Progenitor cell of endocrine pancreas (in vitro differentiated cells): ENCODE data around the gene CCDC126. TPM values are rescaled to one million over a fixed set of nuclear protein-coding genes. Genes with fewer than 3 reads are reported as not detected.

ENCODE experiments used
- DNase-seq: peaks from one replicate; pipeline ENCODE4 v3.0.0; 2021; ENCODE audit warnings: low spot score; ENCODE audit not compliant: unreplicated experiment
- H3K27ac Mint-ChIP-seq: 2 replicates; pipeline ENCODE4 v1.8.0; 2021; ENCODE audit warnings: mild to moderate bottlenecking, moderate library complexity, mixed read lengths
- H3K27me3 Mint-ChIP-seq: 2 replicates; pipeline ENCODE4 v1.8.0; 2021; ENCODE audit warnings: mixed read lengths
- H3K36me3 Mint-ChIP-seq: 2 replicates; pipeline ENCODE4 v1.8.0; 2022; ENCODE audit warnings: mixed read lengths; ENCODE audit not compliant: insufficient read depth
- H3K4me1 Mint-ChIP-seq: 2 replicates; pipeline ENCODE4 v1.8.0; 2021; ENCODE audit warnings: low read depth, mixed read lengths
- H3K4me3 Mint-ChIP-seq: 2 replicates; pipeline ENCODE4 v1.8.0; 2021; ENCODE audit warnings: low read depth, mild to moderate bottlenecking, moderate library complexity, mixed read lengths
- H3K9me3 Mint-ChIP-seq: 2 replicates; pipeline ENCODE4 v1.8.0; 2021; ENCODE audit warnings: low read depth, mixed read lengths
- CTCF ChIP-seq: fragments of 200-600 bp; sonication (generic); IDR thresholded peaks from one replicate; pipeline ENCODE4 v1.5.0; 2021; ENCODE audit warnings: antibody characterized with exemption, mild to moderate bottlenecking; ENCODE audit not compliant: unreplicated experiment
- total RNA-seq: library from RNA; stranded (reverse); gene quantifications from 2 replicates; pipeline ENCODE4 v1.2.1, GENCODE V29; 2021

The CCDC126 gene
- total RNA-seq, 1 donor from 2014 or later, result 21.3 TPM

- peak overlapping the region; percentile 19 for H3K4me3 Mint-ChIP-seq
- no peak for TF ChIP-seq CTCF
- no peak for DNase-seq
- peak overlapping the region; percentile 91 for H3K27ac Mint-ChIP-seq
- H3K27me3 Mint-ChIP-seq, result no peaks in the 10 kb centered on the region
- H3K9me3 Mint-ChIP-seq, result no peaks in the 10 kb centered on the region
- peaks cover 13% of the 10 kb centered on the region for H3K36me3 Mint-ChIP-seq
- peaks cover 21% of the 10 kb centered on the region for H3K4me1 Mint-ChIP-seq
These were observed 88.5 kb downstream of the CCDC126 start for GRCh38 chr7:23685731-23686130.

GRCh38 chr7:23687011-23687410 lies 89.8 kb downstream of the CCDC126 start:
- DNase-seq, result no peak
- H3K27ac Mint-ChIP-seq, result peak overlapping the region; percentile 59
- H3K36me3 Mint-ChIP-seq, result peaks cover 19% of the 10 kb centered on the region
- H3K9me3 Mint-ChIP-seq, result no peaks in the 10 kb centered on the region
- peaks cover 19% of the 10 kb centered on the region for H3K4me1 Mint-ChIP-seq
- H3K27me3 Mint-ChIP-seq, result no peaks in the 10 kb centered on the region
- no peak overlapping the region for H3K4me3 Mint-ChIP-seq
- TF ChIP-seq CTCF, result no peak

- no peak for DNase-seq
- H3K9me3 Mint-ChIP-seq, result no peaks in the 10 kb centered on the region
- no peak overlapping the region for H3K27ac Mint-ChIP-seq
- no peaks in the 10 kb centered on the region for H3K27me3 Mint-ChIP-seq
- H3K4me1 Mint-ChIP-seq, result peaks cover 13% of the 10 kb centered on the region
- TF ChIP-seq CTCF, result no peak
- no peak overlapping the region for H3K4me3 Mint-ChIP-seq
- peaks cover 30% of the 10 kb centered on the region for H3K36me3 Mint-ChIP-seq
These were observed 92.0 kb downstream of the CCDC126 start for GRCh38 chr7:23689165-23689564.

GRCh38 chr7:23691320-23691719 lies 94.1 kb downstream of the CCDC126 start:
- DNase-seq, result no peak
- no peaks in the 10 kb centered on the region for H3K27me3 Mint-ChIP-seq
- TF ChIP-seq CTCF, result no peak
- no peak overlapping the region for H3K4me3 Mint-ChIP-seq
- H3K4me1 Mint-ChIP-seq, result no peaks in the 10 kb centered on the region
- H3K27ac Mint-ChIP-seq, result peak overlapping the region; percentile 54
- peaks cover 32% of the 10 kb centered on the region for H3K36me3 Mint-ChIP-seq
- H3K9me3 Mint-ChIP-seq, result no peaks in the 10 kb centered on the region

GRCh38 chr7:23693224-23693623 lies 96.0 kb downstream of the CCDC126 start:
- H3K9me3 Mint-ChIP-seq, result no peaks in the 10 kb centered on the region
- H3K4me1 Mint-ChIP-seq, result no peaks in the 10 kb centered on the region
- peaks cover 34% of the 10 kb centered on the region for H3K36me3 Mint-ChIP-seq
- H3K27ac Mint-ChIP-seq, result no peak overlapping the region
- no peak for TF ChIP-seq CTCF
- DNase-seq, result no peak
- no peak overlapping the region for H3K4me3 Mint-ChIP-seq
- no peaks in the 10 kb centered on the region for H3K27me3 Mint-ChIP-seq

Other genes with a start within 250 kb of the CCDC126 start
- 96.9 and 107 TPM in 2 replicates for gene IGF2BP3, start 126.9 kb upstream of the CCDC126 start, total RNA-seq
- gene TRA2A, start 65.4 kb upstream of the CCDC126 start, total RNA-seq, result 203 and 216 TPM in 2 replicates
- 34.4 and 37.1 TPM in 2 replicates for gene FAM221A, start 82.8 kb downstream of the CCDC126 start, total RNA-seq
- gene STK31, start 112.8 kb downstream of the CCDC126 start, total RNA-seq, result 1.3 and 1.6 TPM in 2 replicates